HG02973 (cell line): ENCODE results near the gene GRM8.

Experiments used
- ATAC-seq: cut with Tn5 transposase; IDR thresholded peaks from one replicate; pipeline ENCODE4 v1.9.1; 2021; ENCODE audit warnings: moderate library complexity; ENCODE audit not compliant: unreplicated experiment

Gene GRM8

DNA sequence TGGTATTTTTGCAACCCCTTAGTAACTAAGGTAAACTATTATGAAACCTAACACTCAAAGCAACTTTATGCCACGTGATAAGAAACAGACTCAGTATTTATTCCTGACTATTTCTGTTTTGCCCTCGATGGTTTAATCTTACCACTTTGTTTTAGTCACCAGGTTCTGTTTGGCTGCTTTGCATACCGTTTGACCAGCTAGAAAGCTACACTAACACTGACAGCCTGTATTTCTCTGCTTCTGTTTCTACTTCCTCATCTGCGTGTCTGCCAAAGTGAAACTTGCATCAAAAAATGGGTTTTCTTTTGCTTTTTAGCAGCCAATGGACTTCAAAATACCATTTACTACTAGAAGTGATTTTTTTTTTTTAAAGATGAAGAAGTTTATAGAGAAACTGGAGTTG, 802.5 kb downstream of the GRM8 start:
- ATAC-seq = peak; percentile 97

DNA sequence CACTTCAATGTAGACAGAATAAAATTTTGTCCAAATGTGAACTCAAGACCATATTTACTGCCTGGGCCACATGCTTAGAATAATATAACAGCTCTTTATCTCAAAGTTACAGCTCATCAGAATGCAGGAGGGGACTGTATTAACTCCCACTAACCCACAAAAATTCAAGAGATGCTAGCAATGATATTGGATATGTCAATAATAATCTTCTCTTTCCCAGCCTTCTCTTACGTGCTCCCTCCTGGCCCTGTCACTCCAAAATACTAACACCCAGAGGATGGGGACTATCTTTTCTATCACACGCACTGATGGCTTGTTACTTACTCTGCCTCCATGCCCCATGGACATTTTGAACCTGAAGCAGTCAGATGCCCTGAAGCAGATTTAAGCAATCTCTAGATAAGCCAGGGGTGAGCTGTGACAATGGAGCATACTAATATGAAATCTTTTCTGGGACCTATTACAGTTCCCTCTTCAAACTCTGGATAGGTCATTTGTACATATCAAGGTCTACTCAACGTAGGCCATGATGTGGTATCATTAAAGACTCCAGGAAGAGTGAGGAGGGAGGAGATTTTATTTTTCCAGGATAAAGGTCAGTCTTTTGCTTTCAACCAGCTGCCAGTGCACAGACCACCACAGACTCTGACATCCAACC, 803.0 kb downstream of the GRM8 start:
- peak; percentile 10 for ATAC-seq

DNA sequence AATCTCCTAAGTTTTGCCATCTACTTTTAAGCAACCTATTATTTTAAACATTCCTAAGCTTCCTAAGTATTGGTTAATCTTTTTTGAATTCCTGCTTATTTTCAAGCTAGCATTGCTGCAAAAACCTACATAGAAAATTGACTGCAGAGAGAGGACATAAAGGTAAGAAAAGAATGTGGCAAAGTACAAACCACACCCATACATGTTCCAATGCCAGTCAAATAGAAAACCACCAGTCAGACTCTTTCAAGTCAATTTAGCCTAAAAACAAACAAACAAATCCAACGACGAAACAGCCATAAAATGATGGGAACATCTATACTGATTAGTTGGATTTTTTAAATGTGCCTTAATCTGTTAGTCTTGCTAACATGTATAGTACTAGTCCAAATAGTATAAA, 804.8 kb downstream of the GRM8 start:
- ATAC-seq = no peak

- ATAC-seq = no peak
Measured at GRCh38 chr7:126445991-126446390, 806.8 kb downstream of the GRM8 start.

DNA sequence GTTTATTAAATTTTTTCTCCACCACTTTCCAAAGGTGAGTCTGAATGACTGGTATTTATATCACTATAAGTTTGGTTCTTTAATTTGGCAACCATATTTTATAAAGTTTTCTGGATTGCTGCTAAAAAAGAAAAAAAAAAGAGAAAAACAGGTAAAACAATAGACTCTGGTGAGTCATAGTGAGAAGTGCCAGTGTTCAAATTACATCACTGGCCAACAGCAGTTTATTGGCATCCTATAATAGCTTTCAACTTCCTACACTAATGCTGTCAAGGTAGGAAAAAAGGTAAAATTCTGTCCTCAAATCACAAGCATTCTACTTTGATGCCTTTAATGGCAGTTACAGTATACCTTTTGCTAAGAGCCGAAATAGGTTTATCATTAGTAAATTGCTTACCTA, 808.8 kb downstream of the GRM8 start:
- no peak for ATAC-seq

DNA sequence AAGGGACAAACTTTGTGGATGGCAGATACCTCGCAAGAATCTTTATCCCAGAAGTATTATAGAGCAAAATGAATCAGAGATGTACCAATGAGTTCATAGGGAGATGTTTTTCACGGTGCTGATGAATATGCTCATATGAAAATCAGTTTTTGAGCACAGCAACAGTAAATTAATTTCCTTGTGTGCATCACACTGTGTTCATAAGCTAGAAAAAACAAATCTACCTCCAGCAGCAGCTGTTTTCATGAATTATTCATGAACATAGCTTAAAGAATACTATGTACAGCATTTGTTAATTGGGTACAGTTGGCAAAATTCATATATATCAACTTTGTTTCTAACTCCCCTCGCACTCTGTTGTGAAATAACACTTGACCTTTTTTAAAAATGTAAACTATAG, 809.8 kb downstream of the GRM8 start:
- ATAC-seq = no peak

DNA sequence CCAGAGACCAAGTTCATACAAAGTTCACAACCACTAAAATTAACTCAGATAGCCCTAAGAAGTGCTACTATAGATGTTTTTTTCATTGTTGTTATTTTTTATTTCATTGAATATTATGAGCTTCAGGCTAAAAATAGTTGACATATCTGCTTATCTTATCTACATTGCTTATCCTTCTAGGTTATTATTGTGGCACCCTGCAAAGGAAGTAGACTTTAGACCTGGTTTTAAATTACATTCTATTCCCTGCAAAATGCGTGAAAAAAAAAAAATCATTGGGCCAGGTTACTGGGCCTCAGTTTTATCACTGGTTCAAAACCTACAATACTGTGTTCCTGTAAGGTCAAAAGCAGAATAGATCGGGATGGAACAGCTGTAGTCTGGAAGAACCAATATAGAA, 811.0 kb downstream of the GRM8 start:
- no peak for ATAC-seq

- no peak for ATAC-seq
Measured at GRCh38 chr7:126440542-126440941, 812.2 kb downstream of the GRM8 start.

DNA sequence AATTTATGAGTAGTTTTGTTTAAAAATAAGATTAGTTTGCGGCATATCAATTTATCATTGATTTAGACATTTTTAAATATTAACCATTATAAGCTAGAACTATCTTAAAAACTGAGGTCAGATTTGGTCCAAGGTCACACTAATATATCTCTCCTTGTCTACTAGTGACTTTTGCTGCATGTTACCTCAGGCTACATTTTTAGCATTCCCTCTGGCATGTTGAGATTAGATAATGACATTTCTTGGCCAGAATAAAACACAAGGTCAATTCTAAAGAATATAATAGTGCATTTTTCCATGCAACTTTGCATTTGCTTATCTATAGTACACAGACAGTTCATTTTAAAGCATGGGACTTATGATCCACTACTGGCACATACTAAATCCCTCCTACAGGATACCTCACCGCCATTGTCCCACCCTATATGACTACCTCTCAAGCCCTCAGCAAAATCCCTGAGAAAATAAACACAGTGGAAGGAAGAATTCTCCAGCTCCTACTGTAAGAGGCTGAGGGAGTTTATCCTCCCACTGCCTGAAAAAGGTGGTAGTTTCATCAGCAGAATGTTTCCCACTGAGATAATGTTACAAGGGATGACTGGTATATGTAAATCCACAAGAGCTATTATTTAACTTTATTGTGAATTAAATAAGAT, 816.4 kb downstream of the GRM8 start:
- no peak for ATAC-seq

GRCh38 chr7:126426652-126427051, 826.1 kb downstream of the GRM8 start:
- ATAC-seq = no peak

GRCh38 chr7:126424985-126425384, 827.8 kb downstream of the GRM8 start:
- ATAC-seq = no peak

- no peak for ATAC-seq
Measured at GRCh38 chr7:126419047-126419446, 833.7 kb downstream of the GRM8 start.

DNA sequence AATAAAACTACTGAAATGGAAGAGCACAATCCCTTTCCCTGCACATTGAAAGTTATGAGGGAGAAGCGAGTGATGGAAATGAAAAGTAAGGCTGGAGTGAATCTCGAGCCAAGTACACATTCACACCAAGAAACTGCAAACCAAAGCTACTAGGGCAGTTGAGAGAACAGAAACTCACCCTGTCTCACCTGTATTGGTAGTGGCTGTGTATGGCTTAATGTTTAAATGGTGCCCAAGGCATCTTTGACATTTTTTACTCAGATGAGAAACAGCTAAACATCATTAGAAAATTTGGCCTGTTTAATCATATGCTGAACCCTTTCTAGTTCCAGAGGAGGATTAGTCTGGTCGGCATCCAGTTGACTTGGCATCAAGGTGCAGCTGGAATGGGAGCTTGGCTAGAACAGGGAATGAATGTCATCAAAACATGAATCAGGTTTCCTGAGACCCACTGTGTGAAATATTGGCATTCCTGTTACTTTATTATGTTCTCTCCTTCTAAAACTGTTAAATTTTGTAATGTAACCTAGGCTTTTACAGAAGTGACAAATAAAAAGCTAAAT, 840.8 kb downstream of the GRM8 start:
- ATAC-seq = peak; percentile 50

DNA sequence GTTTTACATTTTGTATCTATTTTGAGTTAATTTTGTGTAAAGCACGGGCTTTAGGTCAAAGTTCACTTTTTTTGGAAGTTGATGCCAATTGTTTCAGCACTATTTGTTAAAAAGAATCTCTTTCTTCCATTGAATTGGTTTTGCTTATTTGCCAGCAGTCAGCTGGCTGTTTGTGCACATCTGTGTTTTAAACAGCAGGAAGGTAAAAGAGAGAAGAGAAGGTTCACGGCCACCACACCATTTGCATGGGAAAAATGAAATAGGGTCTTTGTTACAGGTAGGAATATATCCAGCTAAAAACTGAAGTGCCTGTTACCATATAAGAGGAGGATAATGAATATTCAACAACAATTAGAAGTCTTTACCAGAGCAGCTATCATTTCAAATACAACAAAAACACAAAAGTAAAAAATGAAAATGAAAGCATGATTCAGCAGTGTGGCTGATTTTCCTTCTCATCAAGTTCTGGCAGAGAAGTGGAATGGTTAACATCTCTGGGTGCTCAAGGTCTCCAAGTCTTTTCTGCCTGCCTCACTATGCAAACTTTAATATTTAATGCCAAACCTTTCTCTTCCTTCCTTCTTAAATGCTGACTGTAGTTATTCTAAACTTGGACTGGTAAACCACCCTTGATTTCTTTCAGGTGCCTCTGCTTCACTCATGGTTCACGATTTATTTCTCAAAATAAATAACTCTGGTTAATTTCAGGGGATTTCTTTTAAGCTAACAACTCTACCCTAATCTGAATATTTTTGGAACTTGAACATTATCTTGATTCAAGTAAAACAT, 841.5 kb downstream of the GRM8 start:
- ATAC-seq = peak; percentile 50

DNA sequence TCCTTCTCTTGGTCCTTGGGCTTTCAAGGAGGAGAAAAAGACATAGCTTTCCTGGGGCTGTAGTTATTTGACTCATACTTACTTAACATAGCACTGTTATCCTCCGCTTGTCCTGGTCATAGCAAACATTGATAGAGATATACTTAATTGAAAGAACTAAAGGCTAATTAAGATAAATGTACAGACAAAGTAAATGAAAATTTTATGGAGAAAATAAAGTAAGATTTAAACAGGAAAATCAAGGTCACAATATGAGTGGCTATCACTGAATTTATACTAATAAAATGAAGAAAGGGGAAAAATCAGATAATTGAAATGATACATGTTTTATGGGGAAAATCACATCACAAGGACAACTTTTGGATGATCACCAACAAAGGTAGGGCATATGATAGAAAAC, 849.7 kb downstream of the GRM8 start:
- ATAC-seq = no peak

GRCh38 chr7:126401918-126402317, 850.8 kb downstream of the GRM8 start:
- no peak for ATAC-seq

- no peak for ATAC-seq
Measured at GRCh38 chr7:126398851-126399529, 853.8 kb downstream of the GRM8 start.

DNA sequence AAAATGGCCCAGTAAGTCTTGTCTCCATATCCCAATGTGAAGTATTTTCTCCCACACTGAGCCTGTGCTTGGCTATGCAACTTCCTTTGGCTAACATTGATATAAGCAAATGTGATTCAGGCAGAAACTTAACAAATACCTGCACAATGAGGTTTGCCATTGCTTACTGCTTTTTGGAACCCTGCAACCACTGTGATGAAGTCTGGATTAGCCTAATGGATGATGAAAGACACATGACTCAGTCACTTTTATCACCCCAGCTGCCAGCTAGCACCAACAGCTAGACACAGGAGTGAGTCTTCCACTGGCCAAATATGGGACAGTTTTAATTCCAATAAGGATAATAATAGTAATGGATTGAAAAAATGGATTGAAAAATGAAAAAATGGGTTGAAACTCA, 854.5 kb downstream of the GRM8 start:
- ATAC-seq = no peak

- ATAC-seq = no peak
Measured at GRCh38 chr7:126394406-126394805, 858.3 kb downstream of the GRM8 start.
